ENCODE measurements around the gene OPRM1. TPM values are rescaled to one million over a fixed set of nuclear protein-coding genes. Genes with fewer than 3 reads are reported as not detected.

The OPRM1 gene
- total RNA-seq, 1 donor from 2014 or later, result not detected

DNA sequence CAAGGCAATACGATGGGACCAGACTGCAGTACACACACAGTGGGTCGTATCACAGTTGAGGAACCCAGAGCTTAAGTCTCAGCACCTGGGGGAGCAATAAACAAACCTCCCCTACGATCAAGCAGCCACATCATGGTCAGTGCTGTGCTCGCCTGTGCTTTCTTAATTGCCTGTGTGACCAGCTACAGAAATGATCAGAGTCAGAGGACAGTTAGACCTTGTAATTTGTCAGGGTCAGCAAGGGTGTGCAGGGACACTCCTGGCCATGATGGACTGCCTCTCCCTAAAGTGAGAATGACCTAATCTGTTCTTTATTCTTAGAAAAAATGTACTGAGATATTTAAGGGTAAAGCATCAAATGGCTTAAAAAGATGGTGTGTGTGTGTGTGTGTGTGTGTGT, 78.4 kb downstream of the OPRM1 start:
- TF ChIP-seq, protein P1, sequence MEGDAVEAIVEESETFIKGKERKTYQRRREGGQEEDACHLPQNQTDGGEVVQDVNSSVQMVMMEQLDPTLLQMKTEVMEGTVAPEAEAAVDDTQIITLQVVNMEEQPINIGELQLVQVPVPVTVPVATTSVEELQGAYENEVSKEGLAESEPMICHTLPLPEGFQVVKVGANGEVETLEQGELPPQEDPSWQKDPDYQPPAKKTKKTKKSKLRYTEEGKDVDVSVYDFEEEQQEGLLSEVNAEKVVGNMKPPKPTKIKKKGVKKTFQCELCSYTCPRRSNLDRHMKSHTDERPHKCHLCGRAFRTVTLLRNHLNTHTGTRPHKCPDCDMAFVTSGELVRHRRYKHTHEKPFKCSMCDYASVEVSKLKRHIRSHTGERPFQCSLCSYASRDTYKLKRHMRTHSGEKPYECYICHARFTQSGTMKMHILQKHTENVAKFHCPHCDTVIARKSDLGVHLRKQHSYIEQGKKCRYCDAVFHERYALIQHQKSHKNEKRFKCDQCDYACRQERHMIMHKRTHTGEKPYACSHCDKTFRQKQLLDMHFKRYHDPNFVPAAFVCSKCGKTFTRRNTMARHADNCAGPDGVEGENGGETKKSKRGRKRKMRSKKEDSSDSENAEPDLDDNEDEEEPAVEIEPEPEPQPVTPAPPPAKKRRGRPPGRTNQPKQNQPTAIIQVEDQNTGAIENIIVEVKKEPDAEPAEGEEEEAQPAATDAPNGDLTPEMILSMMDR (conservative IDR thresholded peaks at IDR 0.05; ENCODE audit: low read depth, low read length), result no peak
- no peak for DNase-seq (ENCODE audit: low read depth)
- no peak overlapping the region for H3K4me3 ChIP-seq (ENCODE audit: low read depth, low read length)

DNA sequence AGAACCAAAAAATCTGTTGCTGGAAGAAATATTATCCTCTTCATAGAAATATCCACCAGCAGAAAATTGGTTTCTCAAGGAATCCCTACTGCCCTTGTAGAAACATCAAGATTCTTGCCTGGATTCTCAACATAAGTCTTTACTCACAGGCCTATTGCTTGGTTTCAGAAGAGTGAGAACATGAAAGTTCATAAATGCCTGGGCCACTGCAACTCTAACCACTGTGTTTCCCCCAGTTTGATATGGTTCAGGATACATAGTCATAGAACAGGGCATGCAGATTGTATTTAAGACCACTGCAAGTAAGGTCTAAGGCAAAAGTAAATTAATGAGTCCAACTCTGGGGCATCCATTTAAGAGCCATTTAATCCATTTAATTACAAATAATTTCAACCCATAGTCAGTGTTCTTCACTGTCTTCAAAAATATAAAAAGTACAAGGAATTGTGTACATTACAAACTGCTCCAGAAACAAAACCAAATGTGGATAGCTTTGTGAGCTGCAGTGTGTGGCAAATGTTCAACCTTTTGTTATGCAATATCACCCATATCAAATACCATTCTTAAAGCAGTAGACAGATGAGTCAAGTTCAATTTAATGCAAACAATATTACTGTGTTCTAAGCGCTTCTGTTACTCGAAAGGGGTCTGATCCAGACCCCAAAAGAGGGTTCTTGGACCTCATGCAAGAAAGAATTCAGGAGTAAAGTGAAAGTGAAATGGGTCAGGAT, 83.3 kb downstream of the OPRM1 start:
- no peak for DNase-seq (ENCODE audit: low read depth)
- H3K4me3 ChIP-seq (ENCODE audit: low read depth, low read length), result no peak overlapping the region
- TF ChIP-seq, protein P1 (conservative IDR thresholded peaks at IDR 0.05; ENCODE audit: low read depth, low read length), result no peak

DNA sequence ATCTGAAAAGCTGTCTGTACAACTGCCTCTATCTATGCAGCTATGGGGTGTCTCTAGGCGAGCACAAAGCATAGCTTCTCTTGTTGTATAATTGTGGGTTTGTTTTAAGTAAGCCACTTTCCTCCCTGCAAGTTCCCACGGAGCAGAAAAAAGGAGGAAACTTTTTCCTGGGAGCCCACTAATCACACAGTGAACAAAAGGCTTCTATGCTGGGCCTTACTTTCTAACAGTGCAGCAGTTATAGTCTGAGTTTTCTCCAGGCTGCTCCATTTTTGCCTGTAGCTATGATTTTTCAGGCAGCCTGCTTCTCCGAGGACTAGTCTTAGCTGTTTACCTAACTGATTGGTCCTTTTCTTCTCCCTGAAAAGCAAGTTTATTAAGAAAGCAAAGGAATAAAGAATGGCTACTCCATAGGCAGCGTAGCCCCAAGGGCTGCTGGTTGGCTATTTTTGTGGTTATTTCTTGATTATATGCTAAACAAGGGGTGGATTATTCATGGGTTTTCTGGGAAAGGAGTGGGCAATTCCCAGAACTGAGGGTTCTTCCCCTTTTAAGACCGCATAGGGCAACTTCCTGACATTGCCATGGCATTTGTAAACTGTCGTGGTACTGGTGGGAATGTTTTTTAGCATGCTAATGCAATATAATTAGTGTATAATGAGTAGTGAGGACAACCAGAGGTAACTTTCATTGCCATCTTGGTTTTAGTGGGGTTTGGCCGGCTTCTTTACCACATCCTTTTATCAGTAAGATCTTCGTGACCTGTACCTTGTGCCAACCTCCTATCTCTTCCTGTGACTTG, 84.3 kb downstream of the OPRM1 start:
- H3K4me3 ChIP-seq (ENCODE audit: low read depth, low read length), result no peak overlapping the region
- DNase-seq (ENCODE audit: low read depth), result no peak
- TF ChIP-seq, protein P1 (conservative IDR thresholded peaks at IDR 0.05; ENCODE audit: low read depth, low read length), result no peak

DNA sequence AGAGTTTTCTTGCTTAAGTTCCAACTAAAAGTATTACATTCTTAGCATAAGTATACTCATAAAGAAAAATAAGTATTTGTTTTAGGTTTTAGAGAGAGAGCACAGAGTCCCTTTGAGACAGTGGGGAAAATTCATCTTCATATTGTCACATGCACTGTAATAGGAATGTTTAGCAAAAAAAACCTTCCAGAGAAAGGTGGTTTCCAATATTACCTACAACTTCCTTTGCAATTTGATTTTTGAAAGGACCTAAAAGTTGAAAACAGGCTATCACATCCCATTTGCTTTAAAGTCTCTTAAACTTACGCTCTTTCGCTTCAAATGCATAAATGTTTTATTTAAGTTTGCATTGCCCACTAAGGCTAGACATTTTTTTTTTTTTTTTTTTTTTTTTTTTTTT, 86.4 kb downstream of the OPRM1 start:
- no peak for DNase-seq (ENCODE audit: low read depth)
- no peak overlapping the region for H3K4me3 ChIP-seq (ENCODE audit: low read depth, low read length)
- TF ChIP-seq, protein P1 (conservative IDR thresholded peaks at IDR 0.05; ENCODE audit: low read depth, low read length), result no peak

DNA sequence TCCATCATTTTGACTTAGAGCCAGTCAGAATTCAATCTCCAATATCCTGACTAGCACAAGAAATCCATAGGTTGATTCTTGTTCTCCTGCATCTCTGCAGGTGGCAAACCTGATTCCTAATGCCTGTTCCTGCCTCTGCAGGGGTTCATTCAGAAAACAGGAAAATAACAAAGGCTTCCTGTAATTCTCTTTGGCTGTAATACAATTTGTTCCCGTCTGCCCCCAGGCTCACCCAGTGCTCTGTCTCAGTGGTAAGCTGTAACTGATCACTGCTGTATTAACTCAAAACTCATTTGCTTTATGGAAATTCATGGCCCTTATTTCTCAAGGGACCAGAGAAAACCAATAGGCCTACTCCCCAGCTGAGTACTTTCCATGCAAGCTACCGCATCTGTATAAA, 88.6 kb downstream of the OPRM1 start:
- H3K4me3 ChIP-seq (ENCODE audit: low read depth, low read length), result no peak overlapping the region
- no peak for DNase-seq (ENCODE audit: low read depth)
- TF ChIP-seq, protein P1 (conservative IDR thresholded peaks at IDR 0.05; ENCODE audit: low read depth, low read length), result no peak

DNA sequence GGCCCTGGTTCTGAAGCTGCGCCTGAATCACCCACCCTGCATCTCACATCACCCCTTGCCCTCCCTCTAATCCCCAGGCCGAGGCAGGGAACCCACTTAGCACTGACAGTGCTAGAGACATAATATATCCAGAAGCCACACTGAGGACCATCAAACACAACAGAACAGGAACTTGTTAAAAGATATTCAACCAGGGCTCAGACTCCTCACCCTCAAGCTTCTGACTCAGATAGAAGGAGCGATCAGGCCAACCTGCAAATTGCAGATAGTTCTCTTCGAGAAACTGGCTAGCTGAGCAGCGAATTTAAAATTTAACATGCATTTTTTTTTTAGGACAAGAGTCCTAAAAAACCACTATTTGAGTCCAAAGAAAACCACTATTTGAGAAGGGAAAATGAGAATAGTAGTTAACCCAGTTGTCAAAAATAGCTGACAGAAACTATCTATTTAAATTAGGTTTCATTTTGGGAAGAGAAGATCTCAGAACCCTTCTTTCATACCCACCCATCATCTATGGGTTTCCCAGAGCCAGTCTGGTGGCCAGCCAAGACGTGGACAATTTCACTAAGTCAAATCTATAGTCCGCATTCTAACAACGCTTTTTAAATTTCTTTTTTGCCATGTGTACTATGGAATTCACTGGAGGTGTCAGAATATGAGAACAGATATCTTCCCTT, 95.6 kb downstream of the OPRM1 start:
- no peak for DNase-seq (ENCODE audit: low read depth)
- TF ChIP-seq, protein P1 (conservative IDR thresholded peaks at IDR 0.05; ENCODE audit: low read depth, low read length), result no peak
- no peak overlapping the region for H3K4me3 ChIP-seq (ENCODE audit: low read depth, low read length)

Measured in epithelial cell of proximal tubule (primary cell).